RWPE2 (cell line): Measurements from ENCODE around the gene RTP3.

Experiments
- ATAC-seq: fragments of 200-7000 bp; cut with Tn5 transposase; 3 replicates; pipeline ENCODE4 v1.9.1; 2021; ENCODE audit warnings: low read depth
- DNase-seq: peaks from one replicate; pipeline ENCODE4 v3.0.0-alpha.2; 2020; ENCODE audit warnings: low spot score
- H3K27ac ChIP-seq: fragments of 450-650 bp; 2 replicates; pipeline ENCODE4 v1.5.1; 2017; ENCODE audit warnings: mild to moderate bottlenecking; ENCODE audit not compliant: poor library complexity, severe bottlenecking
- H3K27me3 ChIP-seq: fragments of 250-450 bp; sonication (Bioruptor Pico); 2 replicates; pipeline ENCODE4 v1.5.1; 2021; ENCODE audit warnings: mild to moderate bottlenecking, moderate library complexity; ENCODE audit not compliant: insufficient read depth, poor library complexity, severe bottlenecking
- H3K36me3 ChIP-seq: fragments of 250-450 bp; sonication (Bioruptor Pico); 2 replicates; pipeline ENCODE4 v1.5.1; 2020; ENCODE audit warnings: low read depth, mild to moderate bottlenecking, moderate library complexity
- H3K4me1 ChIP-seq: fragments of 250-450 bp; sonication (Bioruptor Pico); 2 replicates; pipeline ENCODE4 v1.5.1; 2021; ENCODE audit warnings: mild to moderate bottlenecking, moderate library complexity; ENCODE audit not compliant: insufficient read depth, poor library complexity, severe bottlenecking
- H3K4me3 ChIP-seq: fragments of 250-450 bp; sonication (Bioruptor Pico); 2 replicates; pipeline ENCODE4 v1.5.1; 2021; ENCODE audit warnings: mild to moderate bottlenecking, moderate library complexity; ENCODE audit not compliant: severe bottlenecking
- H3K9me3 ChIP-seq: fragments of 250-450 bp; sonication (Bioruptor Pico); 2 replicates; pipeline ENCODE4 v1.5.1; 2021; ENCODE audit warnings: mild to moderate bottlenecking, moderate library complexity; ENCODE audit not compliant: severe bottlenecking
- CTCF ChIP-seq: fragments of 450-650 bp; IDR thresholded peaks from one replicate; pipeline ENCODE4 v1.5.1; 2017; ENCODE audit warnings: mild to moderate bottlenecking, moderate library complexity; ENCODE audit not compliant: poor library complexity, severe bottlenecking

RTP3 gene

GRCh38 chr3:46504789-46505188 is 7.0 kb downstream of the RTP3 start:
- no peak for DNase-seq
- Histone ChIP-seq H3K27me3 (no peaks in the 10 kb centered on the region), H3K9me3 (no peaks in the 10 kb centered on the region)

GRCh38 chr3:46505953-46506352 is 8.2 kb downstream of the RTP3 start:
- no peaks in the 10 kb centered on the region for H3K27me3 ChIP-seq
- H3K4me3 ChIP-seq, result no peak overlapping the region
- H3K36me3 ChIP-seq, result no peaks in the 10 kb centered on the region
- no peak for TF ChIP-seq CTCF
- no peak for ATAC-seq
- no peaks in the 10 kb centered on the region for H3K9me3 ChIP-seq
- DNase-seq, result no peak
- no peaks in the 10 kb centered on the region for H3K4me1 ChIP-seq
- no peak overlapping the region for H3K27ac ChIP-seq

More at GRCh38 chr3:46504789-46505188, 7.0 kb downstream of the RTP3 start:
- no peak overlapping the region for H3K27ac ChIP-seq
- TF ChIP-seq CTCF, result no peak
- ATAC-seq, result no peak
- no peaks in the 10 kb centered on the region for H3K36me3 ChIP-seq
- H3K4me3 ChIP-seq, result no peak overlapping the region
- H3K4me1 ChIP-seq, result peaks cover 4% of the 10 kb centered on the region

- Histone ChIP-seq H3K9me3 (no peaks in the 10 kb centered on the region), H3K4me3 (no peak overlapping the region), H3K27ac (no peak overlapping the region), H3K27me3 (no peaks in the 10 kb centered on the region), H3K36me3 (no peaks in the 10 kb centered on the region), H3K4me1 (no peaks in the 10 kb centered on the region)
- no peak for TF ChIP-seq CTCF
- no peak for ATAC-seq
- no peak for DNase-seq
These were observed 8.8 kb downstream of the RTP3 start for GRCh38 chr3:46506526-46506925.

GRCh38 chr3:46508850-46509591 is 11.2 kb downstream of the RTP3 start:
- H3K27ac ChIP-seq, result no peak overlapping the region
- DNase-seq, result no peak
- H3K9me3 ChIP-seq, result no peaks in the 10 kb centered on the region
- no peaks in the 10 kb centered on the region for H3K36me3 ChIP-seq
- no peaks in the 10 kb centered on the region for H3K27me3 ChIP-seq
- no peak for ATAC-seq
- TF ChIP-seq CTCF, result no peak
- no peak overlapping the region for H3K4me3 ChIP-seq
- no peaks in the 10 kb centered on the region for H3K4me1 ChIP-seq

GRCh38 chr3:46509661-46510187 is 11.9 kb downstream of the RTP3 start:
- no peaks in the 10 kb centered on the region for H3K4me1 ChIP-seq
- H3K9me3 ChIP-seq, result no peaks in the 10 kb centered on the region
- H3K36me3 ChIP-seq, result no peaks in the 10 kb centered on the region
- no peak for TF ChIP-seq CTCF
- no peak overlapping the region for H3K4me3 ChIP-seq
- H3K27me3 ChIP-seq, result no peaks in the 10 kb centered on the region
- no peak for DNase-seq
- H3K27ac ChIP-seq, result no peak overlapping the region
- no peak for ATAC-seq
